Spleen (tissue), 7 donors: ENCODE data around the gene TSEN54.

Experiments used
- POLR2A ChIP-seq, 3 donors: fragments of 450-650 bp; IDR thresholded peaks; one replicate each; pipeline ENCODE4 v1.5.1; 2017; ENCODE audit warnings: antibody characterized with exemption in 3 of 3, mild to moderate bottlenecking in 1 of 3
- POLR2AphosphoS5 ChIP-seq, 3 donors: sonication (generic); formaldehyde crosslinking; IDR thresholded peaks; one replicate each; pipeline ENCODE4 v1.5.1; 2017; ENCODE audit warnings: antibody characterized with exemption in 3 of 3
- TF ChIP-seq, protein P1 (sequence below), 11 experiments: fragments of 200-600 bp in 7 of 11; fragments of 450-650 bp in 4 of 11; sonication (generic) in 4 of 11; IDR thresholded peaks in 8 of 11; conservative IDR thresholded peaks in 3 of 11; 1 replicate in 7 of 11; 2 replicates in 4 of 11; pipeline versions ENCODE4 v1.4.0 to v1.8.0; 2016 to 2021; ENCODE audit warnings: antibody characterized with exemption in 11 of 11, inconsistent platforms in 4 of 11, mild to moderate bottlenecking in 1 of 11
- donor health status: DM: no; HTN: no; CAD: no; lungs with moderate emphysema.
- donor health status: DM: no; HTN: no; CAD: no.
- donor health status: DM: no; HTN: no; CAD: no.

GRCh38 chr17:75502072-75502720, 14.1 kb upstream of the TSEN54 start:
- TF ChIP-seq, protein P1, sequence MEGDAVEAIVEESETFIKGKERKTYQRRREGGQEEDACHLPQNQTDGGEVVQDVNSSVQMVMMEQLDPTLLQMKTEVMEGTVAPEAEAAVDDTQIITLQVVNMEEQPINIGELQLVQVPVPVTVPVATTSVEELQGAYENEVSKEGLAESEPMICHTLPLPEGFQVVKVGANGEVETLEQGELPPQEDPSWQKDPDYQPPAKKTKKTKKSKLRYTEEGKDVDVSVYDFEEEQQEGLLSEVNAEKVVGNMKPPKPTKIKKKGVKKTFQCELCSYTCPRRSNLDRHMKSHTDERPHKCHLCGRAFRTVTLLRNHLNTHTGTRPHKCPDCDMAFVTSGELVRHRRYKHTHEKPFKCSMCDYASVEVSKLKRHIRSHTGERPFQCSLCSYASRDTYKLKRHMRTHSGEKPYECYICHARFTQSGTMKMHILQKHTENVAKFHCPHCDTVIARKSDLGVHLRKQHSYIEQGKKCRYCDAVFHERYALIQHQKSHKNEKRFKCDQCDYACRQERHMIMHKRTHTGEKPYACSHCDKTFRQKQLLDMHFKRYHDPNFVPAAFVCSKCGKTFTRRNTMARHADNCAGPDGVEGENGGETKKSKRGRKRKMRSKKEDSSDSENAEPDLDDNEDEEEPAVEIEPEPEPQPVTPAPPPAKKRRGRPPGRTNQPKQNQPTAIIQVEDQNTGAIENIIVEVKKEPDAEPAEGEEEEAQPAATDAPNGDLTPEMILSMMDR (IDR thresholded peaks at IDR 0.05 in 8 of 11, conservative IDR thresholded peaks at IDR 0.05 in 3 of 11), result no peak
- TF ChIP-seq POLR2AphosphoS5 (IDR thresholded peaks at IDR 0.05) (peak in 1 of 3 donors; percentile 32), POLR2A (IDR thresholded peaks at IDR 0.05) (no peak)
